NOMO-1 treated with dmso at 0.1 percent for 144 hours (cell line): Measurements from ENCODE around the gene DEFB112.

Experiments used
- DNase-seq: peaks from one replicate; lab custom pipeline; 2025; ENCODE audit not compliant: unreplicated experiment; lab: John Stamatoyannopoulos, UW

Gene DEFB112

GRCh38 chr6:50003139-50003538 is 46.6 kb downstream of the DEFB112 start:
- no peak for DNase-seq

GRCh38 chr6:49995278-49995677 is 54.5 kb downstream of the DEFB112 start:
- DNase-seq, result no peak
